Activated CD8-positive, alpha-beta memory T cell treated with anti-CD3 and anti-CD28 coated beads, Interleukin-2, amount 50 U/mL, for 1 hour (primary cell): Measurements from ENCODE around the gene NCAPH2.

ENCODE experiments used
- DNase-seq: peaks from one replicate; pipeline ENCODE4 v3.0.0-alpha.2; 2020; ENCODE audit errors: extremely low read depth

Gene NCAPH2

DNA sequence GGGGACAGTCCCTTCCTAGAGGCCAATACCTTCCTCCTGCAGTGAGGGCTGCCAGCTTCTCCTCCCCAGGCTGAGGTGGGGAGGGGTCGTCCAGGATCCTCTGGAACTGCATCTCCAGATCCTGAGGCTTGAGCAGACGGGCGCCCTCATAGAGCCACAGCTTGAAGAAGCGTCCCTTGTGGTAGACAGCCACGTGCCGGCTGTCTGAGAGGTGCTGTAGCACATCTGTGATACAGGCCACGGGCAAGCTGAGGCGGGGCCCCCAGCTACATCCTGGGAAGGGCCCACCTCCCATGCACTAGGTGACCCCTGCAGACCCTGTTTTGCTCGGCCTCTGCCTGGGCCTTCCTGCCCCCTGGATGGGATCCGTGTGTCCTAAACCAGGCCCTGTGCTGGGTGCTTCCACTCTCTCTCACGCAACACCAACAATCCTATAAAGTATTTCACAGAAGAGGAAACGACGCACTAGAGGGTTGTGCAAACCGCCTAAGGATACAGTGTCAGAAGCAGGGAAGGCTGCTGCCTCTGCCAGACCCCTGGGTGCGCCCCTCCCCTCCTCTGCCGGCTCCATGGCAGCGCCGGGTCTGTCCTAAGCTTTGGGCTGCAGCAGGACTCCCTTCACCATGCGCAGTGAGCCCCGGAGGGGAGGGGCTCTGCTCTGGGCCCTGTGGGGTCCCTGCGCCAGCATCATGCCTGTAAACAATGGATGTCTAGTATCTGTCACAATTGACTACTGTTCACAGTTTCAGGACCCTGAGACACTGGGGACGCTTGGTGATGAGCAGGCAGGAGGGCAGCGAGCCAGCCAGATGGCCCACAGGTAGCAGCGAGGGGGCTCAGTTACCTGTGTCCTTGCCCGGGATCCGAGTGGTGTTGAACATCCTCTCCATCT, 65.7 kb downstream of the NCAPH2 start:
- DNase-seq, result no peak

- DNase-seq, result no peak
Observed at GRCh38 chr22:50574383-50574755, 66.3 kb downstream of the NCAPH2 start.
